SK-N-SH treated with all-trans-retinoic acid at 6 μM for 48 hours (cell line): ENCODE data around the gene ABCD3.

ENCODE experiments used
- ARNTL ChIP-seq: fragments of 450-650 bp; formaldehyde crosslinking; IDR thresholded peaks from 2 replicates; pipeline ENCODE4 v1.5.0; 2020; ENCODE audit warnings: low read depth, mild to moderate bottlenecking, moderate library complexity, borderline replicate concordance
- CSDC2 ChIP-seq: fragments of 250-450 bp; sonication (Bioruptor Pico); IDR thresholded peaks from 2 replicates; pipeline ENCODE4 v1.5.0; 2020; ENCODE audit warnings: mild to moderate bottlenecking, moderate library complexity
- ESRRG ChIP-seq: fragments of 250-450 bp; sonication (Bioruptor Pico); IDR thresholded peaks from 2 replicates; pipeline ENCODE4 v1.6.1; 2021; ENCODE audit warnings: mild to moderate bottlenecking
- GLIS3 ChIP-seq: fragments of 250-450 bp; sonication (Bioruptor Pico); IDR thresholded peaks from 2 replicates; pipeline ENCODE4 v1.5.0; 2020; ENCODE audit warnings: mild to moderate bottlenecking, moderate library complexity
- PPARA ChIP-seq: fragments of 250-450 bp; sonication (Bioruptor Pico); IDR thresholded peaks from 2 replicates; pipeline ENCODE4 v1.5.0; 2020; ENCODE audit warnings: mild to moderate bottlenecking, borderline replicate concordance
- TCF4 ChIP-seq: fragments of 250-450 bp; sonication (Bioruptor Pico); IDR thresholded peaks from 2 replicates; pipeline ENCODE4 v1.8.0; 2021; ENCODE audit warnings: mild to moderate bottlenecking, moderate library complexity, borderline replicate concordance
- TOX ChIP-seq: fragments of 250-450 bp; sonication (Bioruptor Pico); IDR thresholded peaks from 2 replicates; pipeline ENCODE4 v1.8.0; 2021; ENCODE audit warnings: mild to moderate bottlenecking, moderate library complexity, borderline replicate concordance
- ZFP3 ChIP-seq: fragments of 250-450 bp; sonication (Bioruptor Pico); IDR thresholded peaks from 2 replicates; pipeline ENCODE4 v1.5.0; 2020; ENCODE audit warnings: mild to moderate bottlenecking, moderate library complexity
- ZFP30 ChIP-seq: fragments of 450-650 bp; formaldehyde crosslinking; IDR thresholded peaks from 2 replicates; pipeline ENCODE4 v1.5.0; 2022; ENCODE audit warnings: mild to moderate bottlenecking, moderate library complexity
- ZNF565 ChIP-seq: fragments of 450-650 bp; formaldehyde crosslinking; conservative IDR thresholded peaks from 2 replicates; pipeline ENCODE4 v1.5.0; 2020; ENCODE audit warnings: low read depth, mild to moderate bottlenecking, moderate library complexity
- ZNF8 ChIP-seq: fragments of 450-650 bp; formaldehyde crosslinking; IDR thresholded peaks from 2 replicates; pipeline ENCODE4 v1.5.0; 2020; ENCODE audit warnings: mild to moderate bottlenecking, moderate library complexity
- TF ChIP-seq, protein P1 (sequence below): fragments of 250-450 bp; sonication (Bioruptor Pico); IDR thresholded peaks from 2 replicates; pipeline ENCODE4 v1.8.0; 2020; ENCODE audit warnings: mild to moderate bottlenecking, moderate library complexity, borderline replicate concordance
- TF ChIP-seq, protein P2 (sequence below): fragments of 250-450 bp; sonication (Bioruptor Pico); IDR thresholded peaks from 2 replicates; pipeline ENCODE4 v1.8.0; 2021; ENCODE audit warnings: low read depth, mild to moderate bottlenecking, moderate library complexity, borderline replicate concordance

DNA sequence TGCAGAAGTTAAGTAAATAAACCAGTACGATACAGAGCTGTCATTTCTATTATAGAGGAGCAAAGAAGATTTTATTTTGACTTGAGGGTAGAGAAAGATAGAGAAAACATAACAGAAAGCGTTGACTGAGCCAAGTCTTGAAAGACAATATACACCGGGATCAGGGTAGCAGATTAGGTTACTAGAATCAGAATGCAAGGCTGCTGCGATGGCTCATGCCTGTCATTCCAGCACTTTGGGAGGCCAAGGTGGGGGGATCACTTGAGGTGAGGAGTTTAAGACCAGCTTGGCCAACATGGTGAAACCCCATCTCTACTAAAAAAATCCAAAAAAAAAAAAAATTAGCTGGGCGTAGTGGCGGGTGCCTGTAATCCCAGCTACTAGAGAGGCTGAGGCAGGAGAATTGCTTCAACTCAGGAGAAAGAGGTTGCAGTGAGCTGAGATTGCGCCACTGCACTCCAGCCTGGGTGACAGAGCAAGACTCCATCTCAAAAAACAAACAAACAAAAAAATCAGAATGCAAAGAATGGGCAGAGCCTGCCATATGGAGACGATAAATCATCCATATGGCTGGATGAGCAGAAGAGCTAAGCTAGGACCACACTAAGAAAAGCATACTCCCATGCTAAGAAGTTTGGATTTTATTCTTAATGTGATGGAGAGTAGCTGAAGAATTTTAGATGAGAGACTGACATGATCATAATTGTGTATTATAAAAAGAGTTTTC, 9.9 kb upstream of the ABCD3 start:
- no peak for TF ChIP-seq TOX (CRISPR knock-in tag)
- no peak for TF ChIP-seq CSDC2
- no peak for TF ChIP-seq ESRRG (CRISPR knock-in tag)
- TF ChIP-seq, protein P1, sequence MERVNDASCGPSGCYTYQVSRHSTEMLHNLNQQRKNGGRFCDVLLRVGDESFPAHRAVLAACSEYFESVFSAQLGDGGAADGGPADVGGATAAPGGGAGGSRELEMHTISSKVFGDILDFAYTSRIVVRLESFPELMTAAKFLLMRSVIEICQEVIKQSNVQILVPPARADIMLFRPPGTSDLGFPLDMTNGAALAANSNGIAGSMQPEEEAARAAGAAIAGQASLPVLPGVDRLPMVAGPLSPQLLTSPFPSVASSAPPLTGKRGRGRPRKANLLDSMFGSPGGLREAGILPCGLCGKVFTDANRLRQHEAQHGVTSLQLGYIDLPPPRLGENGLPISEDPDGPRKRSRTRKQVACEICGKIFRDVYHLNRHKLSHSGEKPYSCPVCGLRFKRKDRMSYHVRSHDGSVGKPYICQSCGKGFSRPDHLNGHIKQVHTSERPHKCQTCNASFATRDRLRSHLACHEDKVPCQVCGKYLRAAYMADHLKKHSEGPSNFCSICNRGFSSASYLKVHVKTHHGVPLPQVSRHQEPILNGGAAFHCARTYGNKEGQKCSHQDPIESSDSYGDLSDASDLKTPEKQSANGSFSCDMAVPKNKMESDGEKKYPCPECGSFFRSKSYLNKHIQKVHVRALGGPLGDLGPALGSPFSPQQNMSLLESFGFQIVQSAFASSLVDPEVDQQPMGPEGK (CRISPR knock-in tag), result no peak
- TF ChIP-seq ARNTL (CRISPR knock-in tag), result no peak
- no peak for TF ChIP-seq TCF4 (CRISPR knock-in tag)
- TF ChIP-seq GLIS3 (CRISPR knock-in tag), result no peak
- TF ChIP-seq ZFP3 (CRISPR knock-in tag), result no peak
- TF ChIP-seq ZFP30 (CRISPR knock-in tag), result no peak
- no peak for TF ChIP-seq ZNF565 (CRISPR knock-in tag)
- TF ChIP-seq, protein P2, sequence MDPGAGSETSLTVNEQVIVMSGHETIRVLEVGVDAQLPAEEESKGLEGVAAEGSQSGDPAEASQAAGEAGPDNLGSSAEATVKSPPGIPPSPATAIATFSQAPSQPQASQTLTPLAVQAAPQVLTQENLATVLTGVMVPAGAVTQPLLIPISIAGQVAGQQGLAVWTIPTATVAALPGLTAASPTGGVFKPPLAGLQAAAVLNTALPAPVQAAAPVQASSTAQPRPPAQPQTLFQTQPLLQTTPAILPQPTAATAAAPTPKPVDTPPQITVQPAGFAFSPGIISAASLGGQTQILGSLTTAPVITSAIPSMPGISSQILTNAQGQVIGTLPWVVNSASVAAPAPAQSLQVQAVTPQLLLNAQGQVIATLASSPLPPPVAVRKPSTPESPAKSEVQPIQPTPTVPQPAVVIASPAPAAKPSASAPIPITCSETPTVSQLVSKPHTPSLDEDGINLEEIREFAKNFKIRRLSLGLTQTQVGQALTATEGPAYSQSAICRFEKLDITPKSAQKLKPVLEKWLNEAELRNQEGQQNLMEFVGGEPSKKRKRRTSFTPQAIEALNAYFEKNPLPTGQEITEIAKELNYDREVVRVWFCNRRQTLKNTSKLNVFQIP, result no peak
- TF ChIP-seq PPARA, result no peak
- TF ChIP-seq ZNF8 (CRISPR knock-in tag), result no peak
